ENCODE results near the gene TOM1. TPM values are rescaled to one million over a fixed set of nuclear protein-coding genes. Genes with fewer than 3 reads are reported as not detected.

The TOM1 gene
- total RNA-seq, 1 experiment from 2014 or later: 19.0 TPM

- CTCF ChIA-PET: interaction anchor here (0.6 kb wide), 1 partner anchor 87 kb away, joined by 3 read pairs; no protein-coding TSS in a partner anchor
- DNase-seq: peak; percentile 95
- Histone ChIP-seq H3K27me3 (ENCODE audit: low read length) (no peaks in the 10 kb centered on the region), H3K36me3 (ENCODE audit: low read depth, low read length) (no peaks in the 10 kb centered on the region), H3K9me2 (replicated peaks; ENCODE audit: low read length) (no peaks in the 10 kb centered on the region), H3K9me3 (ENCODE audit: low read length) (no peaks in the 10 kb centered on the region), H3K9ac (ENCODE audit: low read length) (no peak overlapping the region), H3K4me1 (ENCODE audit: insufficient read depth, low read length) (peaks cover 8% of the 10 kb centered on the region), H3F3A (ENCODE audit: low read length, unreplicated experiment) (no peaks in the 10 kb centered on the region), H2AFZ (ENCODE audit: low read length) (peak overlapping the region; percentile 54; the same call in 1 of the 2 replicates), H3K4me3 (ENCODE audit: low read length) (no peak overlapping the region), H3K4me2 (ENCODE audit: low read length) (peak overlapping the region; percentile 52; the same call in 1 of the 2 replicates), H4K20me1 (ENCODE audit: low read length) (no peaks in the 10 kb centered on the region), H3K27ac (ENCODE audit: low read length) (peak overlapping the region; percentile 87), H3K79me2 (ENCODE audit: low read length) (no peaks in the 10 kb centered on the region)
- intact Hi-C loops (cut with micrococcal nuclease): no loop called here
- POLR2A ChIA-PET (ENCODE audit: unreplicated experiment): no interaction called here
- ATAC-seq: peak; percentile 96
- TF ChIP-seq EZH2 (IDR thresholded peaks at IDR 0.05; ENCODE audit: low read length, unreplicated experiment) (no peak), CTCF (conservative IDR thresholded peaks at IDR 0.05; ENCODE audit: low read depth, low read length) (no peak), EZH2phosphoT487 (IDR thresholded peaks at IDR 0.05; ENCODE audit: borderline replicate concordance, low read length) (no peak)
- BruUV-seq (replicated peaks): no TSS peak
Observed at GRCh38 chr22:35357883-35358621, 58.4 kb downstream of the TOM1 start.

- ChIA-PET POLR2A (ENCODE audit: unreplicated experiment) (no interaction called here), CTCF (no interaction called here)
- Histone ChIP-seq H3K4me2 (ENCODE audit: low read length) (no peak overlapping the region), H3F3A (ENCODE audit: low read length, unreplicated experiment) (no peaks in the 10 kb centered on the region), H3K9me2 (replicated peaks; ENCODE audit: low read length) (no peaks in the 10 kb centered on the region), H3K4me3 (ENCODE audit: low read length) (no peak overlapping the region), H2AFZ (ENCODE audit: low read length) (no peak overlapping the region), H3K27ac (ENCODE audit: low read length) (no peak overlapping the region), H3K9me3 (ENCODE audit: low read length) (no peaks in the 10 kb centered on the region), H3K79me2 (ENCODE audit: low read length) (no peaks in the 10 kb centered on the region), H3K36me3 (ENCODE audit: low read depth, low read length) (no peaks in the 10 kb centered on the region), H3K27me3 (ENCODE audit: low read length) (no peaks in the 10 kb centered on the region), H4K20me1 (ENCODE audit: low read length) (no peaks in the 10 kb centered on the region), H3K9ac (ENCODE audit: low read length) (no peak overlapping the region), H3K4me1 (ENCODE audit: insufficient read depth, low read length) (peaks cover 13% of the 10 kb centered on the region)
- intact Hi-C loops (cut with micrococcal nuclease): no loop called here
- no TSS peak for BruUV-seq (replicated peaks)
- DNase-seq (no peak), ATAC-seq (no peak)
- TF ChIP-seq EZH2 (IDR thresholded peaks at IDR 0.05; ENCODE audit: low read length, unreplicated experiment) (no peak), CTCF (conservative IDR thresholded peaks at IDR 0.05; ENCODE audit: low read depth, low read length) (no peak), EZH2phosphoT487 (IDR thresholded peaks at IDR 0.05; ENCODE audit: borderline replicate concordance, low read length) (no peak)
Observed at GRCh38 chr22:35359380-35360065, 59.8 kb downstream of the TOM1 start.
